A673 (cell line): Measurements from ENCODE around the gene CAMTA2.

Experiments used
- EZH2 ChIP-seq: fragments of 200-600 bp; sonication (generic); IDR thresholded peaks from 2 replicates; pipeline ENCODE4 v1.6.1; 2017; ENCODE audit warnings: borderline replicate concordance, low read depth, mild to moderate bottlenecking, mixed read lengths, antibody characterized with exemption, low read length; ENCODE audit not compliant: poor library complexity, severe bottlenecking
- TF ChIP-seq, protein P1 (sequence below): fragments of 300-800, 200-600 bp; sonication (generic); conservative IDR thresholded peaks from 2 replicates; pipeline ENCODE4 v1.5.1; 2017; ENCODE audit warnings: low read depth, mild to moderate bottlenecking, antibody characterized with exemption, low read length, moderate library complexity, mixed read lengths

DNA sequence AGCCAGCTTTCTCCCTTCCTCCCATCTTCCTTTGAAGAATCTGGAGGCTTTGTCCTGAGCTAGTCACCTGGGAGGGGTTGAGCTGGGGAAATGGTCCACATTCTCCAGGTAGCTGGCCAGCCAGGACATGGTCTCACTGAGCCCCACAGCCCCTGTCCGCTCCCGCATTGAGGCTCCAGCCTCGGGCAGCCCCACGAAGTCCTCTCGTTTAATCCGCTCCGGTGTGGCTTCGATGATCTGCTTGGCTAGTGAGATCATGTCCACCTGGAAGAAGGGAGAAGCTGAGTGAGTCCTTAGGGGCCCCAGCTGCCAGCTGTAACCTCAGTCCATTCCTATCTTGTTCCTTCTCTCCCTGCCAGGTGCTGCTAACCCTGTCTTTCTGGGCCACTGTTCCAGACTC is 17.2 kb downstream of the CAMTA2 start:
- TF ChIP-seq, protein P1, sequence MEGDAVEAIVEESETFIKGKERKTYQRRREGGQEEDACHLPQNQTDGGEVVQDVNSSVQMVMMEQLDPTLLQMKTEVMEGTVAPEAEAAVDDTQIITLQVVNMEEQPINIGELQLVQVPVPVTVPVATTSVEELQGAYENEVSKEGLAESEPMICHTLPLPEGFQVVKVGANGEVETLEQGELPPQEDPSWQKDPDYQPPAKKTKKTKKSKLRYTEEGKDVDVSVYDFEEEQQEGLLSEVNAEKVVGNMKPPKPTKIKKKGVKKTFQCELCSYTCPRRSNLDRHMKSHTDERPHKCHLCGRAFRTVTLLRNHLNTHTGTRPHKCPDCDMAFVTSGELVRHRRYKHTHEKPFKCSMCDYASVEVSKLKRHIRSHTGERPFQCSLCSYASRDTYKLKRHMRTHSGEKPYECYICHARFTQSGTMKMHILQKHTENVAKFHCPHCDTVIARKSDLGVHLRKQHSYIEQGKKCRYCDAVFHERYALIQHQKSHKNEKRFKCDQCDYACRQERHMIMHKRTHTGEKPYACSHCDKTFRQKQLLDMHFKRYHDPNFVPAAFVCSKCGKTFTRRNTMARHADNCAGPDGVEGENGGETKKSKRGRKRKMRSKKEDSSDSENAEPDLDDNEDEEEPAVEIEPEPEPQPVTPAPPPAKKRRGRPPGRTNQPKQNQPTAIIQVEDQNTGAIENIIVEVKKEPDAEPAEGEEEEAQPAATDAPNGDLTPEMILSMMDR = no peak
- no peak for TF ChIP-seq EZH2
